ENCODE data around the gene LY6G6F.

LY6G6F gene

GRCh38 chr6:31661262-31662123 is 45.2 kb upstream of the LY6G6F start:
- peak overlapping the region; percentile 94; the same call in 1 of the 2 replicates for H3K9ac ChIP-seq (ENCODE audit: low read length)
- no peaks in the 10 kb centered on the region for H3K27me3 ChIP-seq (ENCODE audit: insufficient read depth, low read length)
- peak overlapping the region; percentile 38 for H3K27ac ChIP-seq (ENCODE audit: low read depth, low read length, poor library complexity, severe bottlenecking)
- H3K9me3 ChIP-seq (ENCODE audit: low read length), result no peaks in the 10 kb centered on the region
- H3K4me2 ChIP-seq (ENCODE audit: low read length), result peak overlapping the region; percentile 97
- H3K4me1 ChIP-seq (ENCODE audit: insufficient read depth, low read length, severe bottlenecking), result peaks cover 62% of the 10 kb centered on the region
- H3K4me3 ChIP-seq (ENCODE audit: low read depth, low read length, poor library complexity, severe bottlenecking), result peak overlapping the region; percentile 89
- peaks cover 23% of the 10 kb centered on the region for H3K79me2 ChIP-seq (ENCODE audit: insufficient read depth, low read length)
- peaks cover 22% of the 10 kb centered on the region; the same call in 1 of the 2 replicates for H3K36me3 ChIP-seq (ENCODE audit: insufficient read depth, low read length)
- H2AFZ ChIP-seq (ENCODE audit: low read length), result no peak overlapping the region
- no peaks in the 10 kb centered on the region for H3K9me2 ChIP-seq (ENCODE audit: low read depth, low read length)
- TF ChIP-seq EZH2 (IDR thresholded peaks at IDR 0.05; ENCODE audit: borderline replicate concordance, low read length) (no peak), CTCF (IDR thresholded peaks at IDR 0.05; ENCODE audit: low read length) (no peak)
- H3F3A ChIP-seq (ENCODE audit: insufficient read depth, low read length), result no peaks in the 10 kb centered on the region
- H4K20me1 ChIP-seq (ENCODE audit: insufficient read depth, low read length), result no peaks in the 10 kb centered on the region

GRCh38 chr6:31662124-31662723 is 44.4 kb upstream of the LY6G6F start:
- no peak overlapping the region for H3K27ac ChIP-seq (ENCODE audit: low read depth, low read length, poor library complexity, severe bottlenecking)
- H4K20me1 ChIP-seq (ENCODE audit: insufficient read depth, low read length), result no peaks in the 10 kb centered on the region
- H3K9me3 ChIP-seq (ENCODE audit: low read length), result no peaks in the 10 kb centered on the region
- no peak overlapping the region for H3K9ac ChIP-seq (ENCODE audit: low read length)
- no peaks in the 10 kb centered on the region for H3K27me3 ChIP-seq (ENCODE audit: insufficient read depth, low read length)
- peaks cover 68% of the 10 kb centered on the region for H3K4me1 ChIP-seq (ENCODE audit: insufficient read depth, low read length, severe bottlenecking)
- H3K4me2 ChIP-seq (ENCODE audit: low read length), result no peak overlapping the region
- no peaks in the 10 kb centered on the region for H3K9me2 ChIP-seq (ENCODE audit: low read depth, low read length)
- peaks cover 28% of the 10 kb centered on the region for H3K79me2 ChIP-seq (ENCODE audit: insufficient read depth, low read length)
- H3K4me3 ChIP-seq (ENCODE audit: low read depth, low read length, poor library complexity, severe bottlenecking), result no peak overlapping the region
- no peak for TF ChIP-seq EZH2 (IDR thresholded peaks at IDR 0.05; ENCODE audit: borderline replicate concordance, low read length)
- TF ChIP-seq CTCF (IDR thresholded peaks at IDR 0.05; ENCODE audit: low read length), result no peak
- peaks cover 29% of the 10 kb centered on the region; the same call in 1 of the 2 replicates for H3K36me3 ChIP-seq (ENCODE audit: insufficient read depth, low read length)
- no peaks in the 10 kb centered on the region for H3F3A ChIP-seq (ENCODE audit: insufficient read depth, low read length)
- H2AFZ ChIP-seq (ENCODE audit: low read length), result no peak overlapping the region

DNA sequence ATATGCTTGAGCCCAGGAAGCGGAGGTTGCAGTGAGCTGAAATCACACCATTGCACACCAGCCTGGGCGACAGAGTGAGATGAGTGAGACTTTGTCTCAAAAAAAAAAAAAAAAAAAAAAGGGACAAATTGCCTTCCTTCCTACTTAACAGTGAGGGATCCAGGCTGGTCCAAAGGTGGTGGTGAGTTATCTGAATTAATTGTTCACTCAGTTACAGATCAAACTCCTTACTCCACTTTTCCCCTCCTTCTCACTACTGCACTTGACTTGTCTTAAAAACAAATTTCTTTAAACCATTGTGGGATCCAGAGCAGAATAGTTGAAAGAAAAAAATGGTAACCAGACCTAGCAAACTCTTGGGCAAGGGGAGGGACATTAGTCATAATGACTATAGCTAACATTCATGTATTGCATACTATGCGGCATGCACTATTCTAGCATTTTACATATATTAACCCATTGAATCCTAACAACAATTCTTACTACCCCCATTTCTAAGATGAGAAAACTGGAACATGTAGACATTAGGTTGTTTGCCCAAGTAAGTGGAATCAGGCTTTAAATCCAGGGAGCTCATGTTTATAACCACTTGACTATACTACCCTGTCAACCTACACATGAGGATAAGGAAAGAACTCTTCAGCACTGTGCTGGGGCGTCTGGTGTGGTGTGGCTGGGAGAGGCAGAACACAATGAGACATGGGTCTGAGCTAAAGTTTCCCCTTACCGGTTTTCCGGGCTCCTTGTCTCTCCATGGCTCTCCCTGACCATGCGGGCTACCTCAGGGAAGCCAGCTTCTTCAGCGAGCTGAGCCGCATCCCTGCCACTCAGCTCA is 43.3 kb upstream of the LY6G6F start:
- H2AFZ ChIP-seq (ENCODE audit: low read length), result no peak overlapping the region
- peaks cover 61% of the 10 kb centered on the region for H3K4me1 ChIP-seq (ENCODE audit: insufficient read depth, low read length, severe bottlenecking)
- no peaks in the 10 kb centered on the region for H3K9me2 ChIP-seq (ENCODE audit: low read depth, low read length)
- no peaks in the 10 kb centered on the region for H3K9me3 ChIP-seq (ENCODE audit: low read length)
- H3K36me3 ChIP-seq (ENCODE audit: insufficient read depth, low read length), result peaks cover 40% of the 10 kb centered on the region
- peak overlapping the region; percentile 100 for H3K4me3 ChIP-seq (ENCODE audit: low read depth, low read length, poor library complexity, severe bottlenecking)
- no peaks in the 10 kb centered on the region for H3F3A ChIP-seq (ENCODE audit: insufficient read depth, low read length)
- no peak for TF ChIP-seq CTCF (IDR thresholded peaks at IDR 0.05; ENCODE audit: low read length)
- TF ChIP-seq EZH2 (IDR thresholded peaks at IDR 0.05; ENCODE audit: borderline replicate concordance, low read length), result no peak
- H3K79me2 ChIP-seq (ENCODE audit: insufficient read depth, low read length), result peaks cover 28% of the 10 kb centered on the region
- peak overlapping the region; percentile 82 for H3K4me2 ChIP-seq (ENCODE audit: low read length)
- no peaks in the 10 kb centered on the region for H4K20me1 ChIP-seq (ENCODE audit: insufficient read depth, low read length)
- H3K27ac ChIP-seq (ENCODE audit: low read depth, low read length, poor library complexity, severe bottlenecking), result peak overlapping the region; percentile 97
- peak overlapping the region; percentile 92 for H3K9ac ChIP-seq (ENCODE audit: low read length)
- H3K27me3 ChIP-seq (ENCODE audit: insufficient read depth, low read length), result no peaks in the 10 kb centered on the region

Data from OCI-LY1 (cell line).